Liver (tissue), 9 donors: Measurements from ENCODE around the gene AKAIN1. TPM values are rescaled to one million over a fixed set of nuclear protein-coding genes. Genes with fewer than 3 reads are reported as not detected.

Experiments
- DNase-seq: peaks from one replicate; pipeline ENCODE4 v3.0.0-alpha.2; 2017; ENCODE audit warnings: low spot score
- H3K27ac ChIP-seq, 2 donors: one replicate each; pipeline ENCODE4 v1.7.0; 2013; ENCODE audit warnings: inconsistent platforms in 2 of 2, low read length in 2 of 2, control low read depth in 1 of 2, low read depth in 1 of 2, mild to moderate bottlenecking in 1 of 2
- H3K27me3 ChIP-seq, 4 donors: one replicate each; pipeline versions ENCODE4 v1.6.1 to v1.7.0; 2013; ENCODE audit warnings: low read length in 3 of 4, inconsistent platforms in 1 of 4, mild to moderate bottlenecking in 1 of 4, moderate library complexity in 1 of 4; ENCODE audit not compliant: control insufficient read depth in 4 of 4, insufficient read depth in 4 of 4
- H3K36me3 ChIP-seq, 4 donors: one replicate each; pipeline versions ENCODE4 v1.6.1 to v1.7.0; 2013; ENCODE audit warnings: low read length in 3 of 4, mild to moderate bottlenecking in 3 of 4, low read depth in 1 of 4, moderate library complexity in 1 of 4; ENCODE audit not compliant: control insufficient read depth in 4 of 4, insufficient read depth in 3 of 4
- H3K4me1 ChIP-seq, 4 donors: one replicate each; pipeline versions ENCODE4 v1.6.1 to v1.7.0; 2013; ENCODE audit warnings: low read length in 3 of 4, mild to moderate bottlenecking in 3 of 4, moderate library complexity in 1 of 4; ENCODE audit not compliant: control insufficient read depth in 4 of 4, insufficient read depth in 4 of 4
- H3K4me3 ChIP-seq, 3 donors: one replicate each; pipeline versions ENCODE4 v1.6.1 to v1.7.0; 2013; ENCODE audit warnings: low read length in 3 of 3, control low read depth in 1 of 3, low read depth in 1 of 3, mild to moderate bottlenecking in 1 of 3
- H3K9ac ChIP-seq, 2 donors: one replicate each; pipeline ENCODE4 v1.7.0; 2013; ENCODE audit warnings: low read length in 2 of 2, mild to moderate bottlenecking in 2 of 2, moderate library complexity in 2 of 2, control low read depth in 1 of 2, low read depth in 1 of 2
- H3K9me3 ChIP-seq, 4 donors: one replicate each; pipeline versions ENCODE4 v1.6.1 to v1.7.0; 2013; ENCODE audit warnings: low read length in 3 of 4; ENCODE audit not compliant: control insufficient read depth in 4 of 4
- CTCF ChIP-seq: fragments of 150-350 bp; IDR thresholded peaks from 2 replicates; pipeline ENCODE4 v1.5.1; 2017; ENCODE audit warnings: improper control_type of control experiment, low read depth, low read length; ENCODE audit not compliant: missing input control
- EGR1 ChIP-seq, 2 donors: IDR thresholded peaks; 2 replicates each; pipeline ENCODE4 v1.6.1; 2016 to 2018; ENCODE audit warnings: antibody characterized with exemption in 2 of 2, low read depth in 2 of 2
- FOXA2 ChIP-seq: IDR thresholded peaks from 2 replicates; pipeline ENCODE4 v1.6.1; 2016; ENCODE audit warnings: antibody characterized with exemption
- GABPA ChIP-seq, 2 donors: IDR thresholded peaks in 1 of 2; conservative IDR thresholded peaks in 1 of 2; 2 replicates each; pipeline ENCODE4 v1.6.1; 2016; ENCODE audit warnings: antibody characterized with exemption in 2 of 2, mild to moderate bottlenecking in 1 of 2, moderate library complexity in 1 of 2
- HNF4G ChIP-seq: IDR thresholded peaks from 2 replicates; pipeline ENCODE4 v1.6.1; 2016; ENCODE audit warnings: antibody characterized with exemption
- JUND ChIP-seq, 2 donors: IDR thresholded peaks; 2 replicates each; pipeline ENCODE4 v1.6.1; 2016; ENCODE audit warnings: antibody characterized with exemption in 2 of 2
- NR2F2 ChIP-seq: IDR thresholded peaks from 2 replicates; pipeline ENCODE4 v1.6.1; 2016; ENCODE audit warnings: antibody characterized with exemption
- RAD21 ChIP-seq, 2 donors: IDR thresholded peaks; 2 replicates each; pipeline ENCODE4 v1.6.1; 2016; ENCODE audit warnings: antibody characterized with exemption in 2 of 2, mild to moderate bottlenecking in 2 of 2
- RXRA ChIP-seq, 2 donors: IDR thresholded peaks; 2 replicates each; pipeline ENCODE4 v1.6.1; 2017 to 2018; ENCODE audit warnings: antibody characterized with exemption in 2 of 2, mild to moderate bottlenecking in 1 of 2
- SP1 ChIP-seq: IDR thresholded peaks from 2 replicates; pipeline ENCODE4 v1.6.1; 2018; ENCODE audit warnings: antibody characterized with exemption, mild to moderate bottlenecking
- TAF1 ChIP-seq: conservative IDR thresholded peaks from 2 replicates; pipeline ENCODE4 v1.6.1; 2016; ENCODE audit warnings: antibody characterized with exemption, mild to moderate bottlenecking
- YY1 ChIP-seq: IDR thresholded peaks from 2 replicates; pipeline ENCODE4 v1.6.1; 2016; ENCODE audit warnings: antibody characterized with exemption, mild to moderate bottlenecking
- WGBS: extraction: QIAGEN DNeasy Blood & Tissue Kit; methylation state at CpG from one replicate; pipeline ENCODE4 v1.1.7; 2013; 5-methylcytosine and 5-hydroxymethylcytosine counted together
- polyA plus RNA-seq, 2 donors: library from polyadenylated mRNA; stranded (reverse) in 1 of 2; unstranded in 1 of 2; fragments of 200-250 nt in 1 of 2; fragments of >200 nt in 1 of 2; fragmentation: Nextera tagmentation in 1 of 2; extraction: Ambion mirVana in 1 of 2; gene quantifications; one replicate each; pipeline versions ENCODE4 v1.2.1 to v1.2.3, GENCODE V29; 2013 to 2015
- total RNA-seq, 2 donors: library from RNA; depleted of rRNA; stranded (reverse); fragments of >200 nt; gene quantifications; one replicate each; pipeline ENCODE4 v1.2.3, GENCODE V29; 2014
- TF ChIP-seq, protein P1 (sequence below): IDR thresholded peaks from 2 replicates; pipeline ENCODE4 v1.6.1; 2016; ENCODE audit warnings: antibody characterized with exemption
- TF ChIP-seq, protein P2 (sequence below): IDR thresholded peaks from 2 replicates; pipeline ENCODE4 v1.6.1; 2016; ENCODE audit warnings: antibody characterized with exemption
- TF ChIP-seq, protein P3 (sequence below): IDR thresholded peaks from 2 replicates; pipeline ENCODE4 v1.6.1; 2016; ENCODE audit warnings: antibody characterized with exemption, mild to moderate bottlenecking
- TF ChIP-seq, protein P4 (sequence below): IDR thresholded peaks from 2 replicates; pipeline ENCODE4 v1.6.1; 2016; ENCODE audit warnings: antibody characterized with exemption
- donor health status: healthy.
- donor health status: healthy.
- donor health status: healthy.
- donor health status: healthy.
- donor health status: healthy.

The AKAIN1 gene
- total and polyA plus RNA-seq, 4 donors, result 0.31 to 0.75 TPM; not detected in 2

DNA sequence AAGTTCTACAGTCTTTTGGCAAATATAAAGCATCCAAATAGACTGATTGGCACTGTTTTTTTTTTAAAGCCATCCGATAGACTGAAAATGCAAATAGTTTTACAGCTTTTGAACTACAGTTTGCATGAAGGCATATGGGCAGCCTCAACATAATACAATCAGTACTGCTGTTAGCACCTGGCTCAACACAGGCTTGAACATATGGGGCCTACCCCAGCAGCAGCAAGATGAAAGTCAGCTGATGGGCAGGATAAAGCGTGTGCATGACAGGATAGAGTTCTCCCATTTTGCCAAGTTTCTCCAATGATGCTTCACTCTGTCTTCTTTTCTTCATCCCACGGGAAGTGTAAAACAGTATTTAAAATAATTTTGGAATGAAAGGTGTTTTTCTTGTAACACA is 1.3 kb upstream of the AKAIN1 start:
- Histone ChIP-seq H3K9ac (no peak overlapping the region), H3K27ac (no peak overlapping the region), H3K9me3 (peaks cover 0 to 7% (median under 1%) of the 10 kb centered on the region in 4 donors), H3K36me3 (no peaks in the 10 kb centered on the region), H3K4me1 (no peaks in the 10 kb centered on the region), H3K27me3 (peaks cover 0 to 7% (median 5%) of the 10 kb centered on the region in 4 donors), H3K4me3 (no peak overlapping the region)
- 85% methylated on average over 3 of the region's 3 CpGs for WGBS
- no peak for DNase-seq
- TF ChIP-seq TAF1 (no peak), JUND (IDR thresholded peaks at IDR 0.05) (no peak), RXRA (IDR thresholded peaks at IDR 0.05) (no peak), EGR1 (IDR thresholded peaks at IDR 0.05; ENCODE audit: low read depth in 2 of 2) (no peak), NR2F2 (no peak), HNF4G (no peak), FOXA2 (no peak), GABPA (IDR thresholded peaks at IDR 0.05 in 1 of 2, conservative IDR thresholded peaks at IDR 0.05 in 1 of 2) (no peak), CTCF (no peak), YY1 (no peak), SP1 (no peak), RAD21 (IDR thresholded peaks at IDR 0.05) (no peak)
- TF ChIP-seq, protein P1, sequence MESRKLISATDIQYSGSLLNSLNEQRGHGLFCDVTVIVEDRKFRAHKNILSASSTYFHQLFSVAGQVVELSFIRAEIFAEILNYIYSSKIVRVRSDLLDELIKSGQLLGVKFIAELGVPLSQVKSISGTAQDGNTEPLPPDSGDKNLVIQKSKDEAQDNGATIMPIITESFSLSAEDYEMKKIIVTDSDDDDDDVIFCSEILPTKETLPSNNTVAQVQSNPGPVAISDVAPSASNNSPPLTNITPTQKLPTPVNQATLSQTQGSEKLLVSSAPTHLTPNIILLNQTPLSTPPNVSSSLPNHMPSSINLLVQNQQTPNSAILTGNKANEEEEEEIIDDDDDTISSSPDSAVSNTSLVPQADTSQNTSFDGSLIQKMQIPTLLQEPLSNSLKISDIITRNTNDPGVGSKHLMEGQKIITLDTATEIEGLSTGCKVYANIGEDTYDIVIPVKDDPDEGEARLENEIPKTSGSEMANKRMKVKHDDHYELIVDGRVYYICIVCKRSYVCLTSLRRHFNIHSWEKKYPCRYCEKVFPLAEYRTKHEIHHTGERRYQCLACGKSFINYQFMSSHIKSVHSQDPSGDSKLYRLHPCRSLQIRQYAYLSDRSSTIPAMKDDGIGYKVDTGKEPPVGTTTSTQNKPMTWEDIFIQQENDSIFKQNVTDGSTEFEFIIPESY, result no peak
- TF ChIP-seq, protein P2, sequence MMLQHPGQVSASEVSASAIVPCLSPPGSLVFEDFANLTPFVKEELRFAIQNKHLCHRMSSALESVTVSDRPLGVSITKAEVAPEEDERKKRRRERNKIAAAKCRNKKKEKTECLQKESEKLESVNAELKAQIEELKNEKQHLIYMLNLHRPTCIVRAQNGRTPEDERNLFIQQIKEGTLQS, result no peak
- TF ChIP-seq, protein P3, sequence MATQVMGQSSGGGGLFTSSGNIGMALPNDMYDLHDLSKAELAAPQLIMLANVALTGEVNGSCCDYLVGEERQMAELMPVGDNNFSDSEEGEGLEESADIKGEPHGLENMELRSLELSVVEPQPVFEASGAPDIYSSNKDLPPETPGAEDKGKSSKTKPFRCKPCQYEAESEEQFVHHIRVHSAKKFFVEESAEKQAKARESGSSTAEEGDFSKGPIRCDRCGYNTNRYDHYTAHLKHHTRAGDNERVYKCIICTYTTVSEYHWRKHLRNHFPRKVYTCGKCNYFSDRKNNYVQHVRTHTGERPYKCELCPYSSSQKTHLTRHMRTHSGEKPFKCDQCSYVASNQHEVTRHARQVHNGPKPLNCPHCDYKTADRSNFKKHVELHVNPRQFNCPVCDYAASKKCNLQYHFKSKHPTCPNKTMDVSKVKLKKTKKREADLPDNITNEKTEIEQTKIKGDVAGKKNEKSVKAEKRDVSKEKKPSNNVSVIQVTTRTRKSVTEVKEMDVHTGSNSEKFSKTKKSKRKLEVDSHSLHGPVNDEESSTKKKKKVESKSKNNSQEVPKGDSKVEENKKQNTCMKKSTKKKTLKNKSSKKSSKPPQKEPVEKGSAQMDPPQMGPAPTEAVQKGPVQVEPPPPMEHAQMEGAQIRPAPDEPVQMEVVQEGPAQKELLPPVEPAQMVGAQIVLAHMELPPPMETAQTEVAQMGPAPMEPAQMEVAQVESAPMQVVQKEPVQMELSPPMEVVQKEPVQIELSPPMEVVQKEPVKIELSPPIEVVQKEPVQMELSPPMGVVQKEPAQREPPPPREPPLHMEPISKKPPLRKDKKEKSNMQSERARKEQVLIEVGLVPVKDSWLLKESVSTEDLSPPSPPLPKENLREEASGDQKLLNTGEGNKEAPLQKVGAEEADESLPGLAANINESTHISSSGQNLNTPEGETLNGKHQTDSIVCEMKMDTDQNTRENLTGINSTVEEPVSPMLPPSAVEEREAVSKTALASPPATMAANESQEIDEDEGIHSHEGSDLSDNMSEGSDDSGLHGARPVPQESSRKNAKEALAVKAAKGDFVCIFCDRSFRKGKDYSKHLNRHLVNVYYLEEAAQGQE, result no peak

- no peak for DNase-seq
- peaks cover 0 to 7% (median 0%) of the 10 kb centered on the region in 4 donors for H3K9me3 ChIP-seq
- no peak overlapping the region for H3K27ac ChIP-seq
- H3K27me3 ChIP-seq, result peaks cover 0 to 7% (median 5%) of the 10 kb centered on the region in 4 donors
- H3K9ac ChIP-seq, result no peak overlapping the region
- H3K4me1 ChIP-seq, result no peaks in the 10 kb centered on the region
- TF ChIP-seq, protein P1, result no peak
- no peak for TF ChIP-seq EGR1 (IDR thresholded peaks at IDR 0.05; ENCODE audit: low read depth in 2 of 2)
- TF ChIP-seq GABPA (IDR thresholded peaks at IDR 0.05 in 1 of 2, conservative IDR thresholded peaks at IDR 0.05 in 1 of 2), result no peak
- TF ChIP-seq HNF4G, result no peak
- TF ChIP-seq CTCF, result no peak
- TF ChIP-seq, protein P4, sequence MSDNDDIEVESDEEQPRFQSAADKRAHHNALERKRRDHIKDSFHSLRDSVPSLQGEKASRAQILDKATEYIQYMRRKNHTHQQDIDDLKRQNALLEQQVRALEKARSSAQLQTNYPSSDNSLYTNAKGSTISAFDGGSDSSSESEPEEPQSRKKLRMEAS, result no peak
- no peak for TF ChIP-seq YY1
- TF ChIP-seq, protein P2, result no peak
- TF ChIP-seq RXRA (IDR thresholded peaks at IDR 0.05), result no peak
- 11% methylated on average over 18 of the region's 18 CpGs for WGBS
- H3K36me3 ChIP-seq, result no peaks in the 10 kb centered on the region
- no peak overlapping the region for H3K4me3 ChIP-seq
These were observed 404 bp upstream of the AKAIN1 start for GRCh38 chr18:5197461-5197860.
